Spleen (tissue), 7 donors: ENCODE data around the gene PWP2.
"Not testable (repeated sequence)": the region's sequence is repeated elsewhere in the genome, so short reads cannot be mapped to it uniquely, and the experiment has no call there.

Source experiments
- CTCF ChIP-seq, 11 experiments: fragments of 200-600 bp in 7 of 11; fragments of 450-650 bp in 4 of 11; sonication (generic) in 4 of 11; IDR thresholded peaks in 8 of 11; conservative IDR thresholded peaks in 3 of 11; 1 replicate in 7 of 11; 2 replicates in 4 of 11; pipeline versions ENCODE4 v1.4.0 to v1.8.0; 2016 to 2021; ENCODE audit warnings: antibody characterized with exemption in 11 of 11, inconsistent platforms in 4 of 11, mild to moderate bottlenecking in 1 of 11
- POLR2AphosphoS5 ChIP-seq, 3 donors: sonication (generic); formaldehyde crosslinking; IDR thresholded peaks; one replicate each; pipeline ENCODE4 v1.5.1; 2017; ENCODE audit warnings: antibody characterized with exemption in 3 of 3
- donor health status: DM: no; HTN: no; CAD: no; lungs with moderate emphysema.
- donor health status: DM: no; HTN: no; CAD: no.
- donor health status: DM: no; HTN: no; CAD: no.

DNA sequence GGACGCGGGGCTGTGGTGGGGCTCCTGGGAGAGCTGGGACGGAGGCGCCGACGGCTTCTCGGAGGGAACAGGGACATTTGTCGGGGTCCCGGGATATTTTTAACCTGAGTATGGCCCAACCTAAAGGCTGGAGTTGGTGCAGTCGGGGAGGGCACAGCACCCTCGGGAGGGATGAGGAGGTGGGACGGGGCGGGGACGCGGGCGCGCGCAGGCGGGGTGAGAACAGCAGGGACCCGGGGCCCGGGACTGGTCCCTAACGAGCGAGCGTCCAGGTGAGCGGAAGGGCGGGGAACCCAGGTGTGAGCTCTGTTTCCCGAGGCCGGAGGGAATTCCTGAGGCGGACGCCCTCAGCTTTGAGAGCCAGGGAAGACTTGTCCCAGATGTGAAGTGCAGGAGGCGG, 390 bp downstream of the PWP2 start:
- not testable (repeated sequence) for TF ChIP-seq POLR2AphosphoS5 (IDR thresholded peaks at IDR 0.05); CTCF (IDR thresholded peaks at IDR 0.05 in 8 of 11, conservative IDR thresholded peaks at IDR 0.05 in 3 of 11)
